Measurements from ENCODE around the gene INPP5D. TPM values are rescaled to one million over a fixed set of nuclear protein-coding genes. Genes with fewer than 3 reads are reported as not detected.
A peak's percentile ranks its signal among the peaks of the same experiment; 100 is the strongest.

Gene INPP5D
- polyA plus RNA-seq, 2 of the 4 experiments (the other 2 are of a cell fraction), result 0.26 to 0.53 TPM

- Histone ChIP-seq H3K4me2 (peak overlapping the region; percentile 85; the same call in 1 of the 3 replicates), H3K9me3 (no peaks in the 10 kb centered on the region), H3K27ac (no peak overlapping the region), H3K4me1 (peaks cover 42% of the 10 kb centered on the region), H3K4me3 (no peak overlapping the region)
- WGBS (ENCODE audit: missing lambda C conversion rate), result 91% methylated on average over 4 of the region's 4 CpGs
- ChIA-PET CTCF (no interaction called here), POLR2A (no interaction called here)
- ATAC-seq (no peak), DNase-seq (ENCODE audit: low read depth in 1 of 2, low spot score in 1 of 2) (no peak), FAIRE-seq (no peak)
- TF ChIP-seq HOXB13 (CRISPR knock-in tag; IDR thresholded peaks at IDR 0.05; ENCODE audit: low read depth), result no peak
- TF ChIP-seq MYC (IDR thresholded peaks at IDR 0.05; ENCODE audit: borderline replicate concordance, low read length), result no peak
- no peak for TF ChIP-seq ZNF302 (CRISPR knock-in tag; IDR thresholded peaks at IDR 0.05)
- TF ChIP-seq FOXS1 (CRISPR knock-in tag; IDR thresholded peaks at IDR 0.05), result no peak
- TF ChIP-seq PHF8 (IDR thresholded peaks at IDR 0.05; ENCODE audit: borderline replicate concordance, low read depth), result no peak
- TF ChIP-seq NFE2L2 (conservative IDR thresholded peaks at IDR 0.05; ENCODE audit: low read length), result no peak
- no peak for TF ChIP-seq CHD2 (IDR thresholded peaks at IDR 0.05; ENCODE audit: low read length, partially characterized antibody)
- no peak for TF ChIP-seq RFX5 (IDR thresholded peaks at IDR 0.05)
- TF ChIP-seq BHLHE40 (IDR thresholded peaks at IDR 0.05; ENCODE audit: low read depth, low read length), result no peak
Measured at GRCh38 chr2:233256048-233256447, 195.9 kb downstream of the INPP5D start.

Small RNAs within 50 kb of the gene (small RNA-seq; reads per million reads assigned to genes)
- gene RN7SL32P, result 0 reads per million in 6 experiments

Other genes starting within 250 kb of the INPP5D start
- 8.5 and 9.1 TPM in 2 replicates for gene SNORC, start 190.1 kb upstream of the INPP5D start, polyA plus RNA-seq (2011; rRNA removed)
- gene SNORC, start 190.1 kb upstream of the INPP5D start, polyA plus RNA-seq (2017; fragmentation: RNase III; extraction: RNeasy Plus Mini Kit Qiagen cat#74134 plus additional on column Dnase treatment), result 7.0 to 8.4 TPM (median 7.2 TPM) in 3 replicates
- 9.7 and 10.2 TPM in 2 replicates for gene NGEF, start 47.1 kb upstream of the INPP5D start, polyA plus RNA-seq (2011; rRNA removed)
- gene NGEF, start 47.1 kb upstream of the INPP5D start, polyA plus RNA-seq (2017; fragmentation: RNase III; extraction: RNeasy Plus Mini Kit Qiagen cat#74134 plus additional on column Dnase treatment), result 5.9 to 8.1 TPM (median 7.6 TPM) in 3 replicates
- gene NEU2, start 27.7 kb upstream of the INPP5D start, polyA plus RNA-seq (2011; rRNA removed), result not detected in 2 replicates
- gene NEU2, start 27.7 kb upstream of the INPP5D start, polyA plus RNA-seq (2017; fragmentation: RNase III; extraction: RNeasy Plus Mini Kit Qiagen cat#74134 plus additional on column Dnase treatment), result not detected in 3 replicates
- gene ATG16L1, start 191.3 kb downstream of the INPP5D start, polyA plus RNA-seq (2011; rRNA removed), result 70.9 and 72.3 TPM in 2 replicates
- 42.5 to 45.1 TPM (median 44.5 TPM) in 3 replicates for gene ATG16L1, start 191.3 kb downstream of the INPP5D start, polyA plus RNA-seq (2017; fragmentation: RNase III; extraction: RNeasy Plus Mini Kit Qiagen cat#74134 plus additional on column Dnase treatment)
- not detected in 2 replicates for gene SAG, start 247.5 kb downstream of the INPP5D start, polyA plus RNA-seq (2011; rRNA removed)
- not detected in 3 replicates for gene SAG, start 247.5 kb downstream of the INPP5D start, polyA plus RNA-seq (2017; fragmentation: RNase III; extraction: RNeasy Plus Mini Kit Qiagen cat#74134 plus additional on column Dnase treatment)

Data from A549 (cell line).